Adrenal gland (tissue), 19 donors: Measurements from ENCODE around the gene CD163L1. TPM values are rescaled to one million over a fixed set of nuclear protein-coding genes. Genes with fewer than 3 reads are reported as not detected.

Experiments used
- DNase-seq, 7 donors: peaks; one replicate each; pipeline ENCODE4 v3.0.0-alpha.2; 2019 to 2020
- H3K27ac ChIP-seq, 5 donors: fragments of 200-600 bp; sonication (generic) in 4 of 5; 1 replicate in 3 of 5; 2 replicates in 2 of 5; pipeline versions ENCODE4 v1.5.1 to v1.8.0; 2016 to 2020; ENCODE audit warnings: mild to moderate bottlenecking in 1 of 5
- H3K27me3 ChIP-seq: fragments of 200-600 bp; 2 replicates; pipeline ENCODE4 v1.8.0; 2021
- H3K36me3 ChIP-seq, 2 donors: fragments of 200-600 bp; replicated peaks in 1 of 2; 1 replicate in 1 of 2; 2 replicates in 1 of 2; pipeline versions ENCODE4 v1.5.1 to v1.8.0; 2018 to 2022
- H3K4me1 ChIP-seq, 2 donors: fragments of 200-600 bp; replicated peaks in 1 of 2; 1 replicate in 1 of 2; 2 replicates in 1 of 2; pipeline versions ENCODE4 v1.5.1 to v1.8.0; 2018 to 2021
- H3K4me3 ChIP-seq, 4 donors: fragments of 200-600 bp; sonication (generic) in 3 of 4; one replicate each; pipeline ENCODE4 v1.5.1; 2016 to 2018
- H3K9me3 ChIP-seq, 3 donors: fragments of 200-600 bp; sonication (generic) in 1 of 3; replicated peaks in 1 of 3; 1 replicate in 2 of 3; 2 replicates in 1 of 3; pipeline versions ENCODE4 v1.5.1 to v1.8.0; 2016 to 2021
- POLR2A ChIP-seq, 2 donors: fragments of 450-650 bp; IDR thresholded peaks; one replicate each; pipeline ENCODE4 v1.6.1; 2017; ENCODE audit warnings: antibody characterized with exemption in 2 of 2, mild to moderate bottlenecking in 2 of 2, moderate library complexity in 1 of 2
- WGBS, 4 donors: extraction: QIAGEN DNeasy Blood & Tissue Kit in 2 of 4; methylation state at CpG; one replicate each; pipeline versions ENCODE4 v1.1.5 to v1.1.7; 2013 to 2017; 5-methylcytosine and 5-hydroxymethylcytosine counted together
- intact Hi-C, 2 donors: fragments of 100-400 bp; cut with DNase I; formaldehyde crosslinking; loops; one replicate each; pipeline versions ENCODE4 v1.14.1 to v1.15.0; 2022 to 2023
- long read RNA-seq, 10 donors: library from polyadenylated mRNA in 3 of 10; unstranded in 2 of 10; stranded (forward) in 1 of 10; transcript quantifications; one replicate each; pipeline ENCODE4 v2.0.0 and lab custom pipeline, GENCODE V29; 2021 to 2026
- polyA plus RNA-seq, 3 donors: library from polyadenylated mRNA; stranded (reverse); fragments of 200-250 nt in 2 of 3; fragments of 350-450 nt in 1 of 3; fragmentation: Illumina TruSeq in 1 of 3; extraction: RNeasy Lipid Tissue Mini Kit (QIAGEN cat#74804) in 1 of 3; gene quantifications; one replicate each; pipeline ENCODE4 v1.2.3, GENCODE V29; 2013 to 2014
- total RNA-seq, 9 donors: library from RNA; depleted of rRNA in 4 of 9; stranded (reverse); fragments of >200 nt in 4 of 9; fragments of 120-200 nt in 1 of 9; fragmentation: NEBNext Ultra II Directional in 1 of 9; extraction: Animal tissue kit (Norgen Biotek cat#: 25700) in 1 of 9; gene quantifications; one replicate each; pipeline versions ENCODE4 v1.1.0 to v1.2.4, GENCODE V29; 2013 to 2023
- TF ChIP-seq, protein P1 (sequence below), 6 experiments: fragments of 450-650 bp in 4 of 6; fragments of 200-600 bp in 2 of 6; sonication (generic) in 1 of 6; IDR thresholded peaks; 1 replicate in 5 of 6; 2 replicates in 1 of 6; pipeline versions ENCODE4 v1.5.1 to v1.8.0; 2016 to 2021; ENCODE audit warnings: antibody characterized with exemption in 6 of 6, mild to moderate bottlenecking in 2 of 6, moderate library complexity in 1 of 6
- donor health status: healthy with polysubstance abuse.
- donor health status: Bipolar disorder and iron deficiency.
- donor health status: DM: yes; HTN: yes; CAD: no.
- donor health status: DM: no; HTN: no; CAD: no.
- donor health status: DM: no; HTN: no; CAD: no.
- donor health status: DM: yes; HTN: yes; CAD: no.

Gene CD163L1
- total RNA-seq (1 to 10 TPM; 1.1 to 8.9 (median 3.3) TPM), polyA plus RNA-seq (1 to 10 TPM; 3.2 to 6.2 (median 5.9) TPM)
- long read RNA-seq, donor 1 = 0 reads
- long read RNA-seq, donor 2 = 0 reads
- long read RNA-seq, donor 3, partial matches to known transcripts = 0 of 1 reads
- long read RNA-seq, donor 3, other reads (novel, unspliced or antisense) = 0 of 1 reads
- long read RNA-seq, donor 4, partial matches to known transcripts = 1 of 1 reads
- long read RNA-seq, donor 4, other reads (novel, unspliced or antisense) = 0 of 1 reads
- long read RNA-seq, donor 5, full-length matches to known transcripts = 8 of 9 reads
- long read RNA-seq, donor 5, partial matches to known transcripts = 0 of 9 reads
- long read RNA-seq, donor 5, other reads (novel, unspliced or antisense) = 1 of 9 reads
- long read RNA-seq, donor 6 = 0 reads
- long read RNA-seq, donor 7 = 0 reads
- long read RNA-seq, donor 8 = 0 reads
- long read RNA-seq, donor 9 = 0 reads
- long read RNA-seq, donor 10 = 0 reads

DNA sequence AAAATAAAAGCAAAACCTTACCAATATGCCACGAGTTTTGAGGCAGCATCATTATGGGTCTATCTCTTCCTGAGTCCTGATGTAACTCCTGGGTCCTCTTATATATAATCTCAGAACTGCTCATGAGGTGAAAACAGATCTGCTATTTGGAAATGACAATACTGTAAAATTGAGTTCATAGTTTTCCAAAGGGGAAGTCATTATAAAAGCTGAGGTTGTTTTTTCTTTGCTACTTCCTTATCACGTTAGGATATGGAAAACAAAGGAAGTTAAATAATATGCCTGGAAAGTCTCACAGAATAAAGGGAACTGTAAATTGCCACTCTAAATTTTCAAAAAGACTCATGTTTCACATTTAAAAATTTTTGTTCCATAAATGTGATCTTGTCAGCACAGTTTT, at the start of gene CD163L1:
TSS of gene CD163L1 (minus strand) at position 78 of the 400 bp plus-strand sequence. CDS start at position 52, 26 bp downstream.
- Histone ChIP-seq H3K9me3 (no peaks in the 10 kb centered on the region), H3K27me3 (peaks cover 12% of the 10 kb centered on the region), H3K4me1 (no peaks in the 10 kb centered on the region), H3K36me3 (no peaks in the 10 kb centered on the region), H3K27ac (no peak within 1 kb of the TSS), H3K4me3 (no peak within 1 kb of the TSS)
- 20 to 37% (median 27%) methylated on average over 2 of the region's 2 CpGs for WGBS, 4 donors
- DNase-seq = no peak
- intact Hi-C loops = no loop called here
- TF ChIP-seq, protein P1, sequence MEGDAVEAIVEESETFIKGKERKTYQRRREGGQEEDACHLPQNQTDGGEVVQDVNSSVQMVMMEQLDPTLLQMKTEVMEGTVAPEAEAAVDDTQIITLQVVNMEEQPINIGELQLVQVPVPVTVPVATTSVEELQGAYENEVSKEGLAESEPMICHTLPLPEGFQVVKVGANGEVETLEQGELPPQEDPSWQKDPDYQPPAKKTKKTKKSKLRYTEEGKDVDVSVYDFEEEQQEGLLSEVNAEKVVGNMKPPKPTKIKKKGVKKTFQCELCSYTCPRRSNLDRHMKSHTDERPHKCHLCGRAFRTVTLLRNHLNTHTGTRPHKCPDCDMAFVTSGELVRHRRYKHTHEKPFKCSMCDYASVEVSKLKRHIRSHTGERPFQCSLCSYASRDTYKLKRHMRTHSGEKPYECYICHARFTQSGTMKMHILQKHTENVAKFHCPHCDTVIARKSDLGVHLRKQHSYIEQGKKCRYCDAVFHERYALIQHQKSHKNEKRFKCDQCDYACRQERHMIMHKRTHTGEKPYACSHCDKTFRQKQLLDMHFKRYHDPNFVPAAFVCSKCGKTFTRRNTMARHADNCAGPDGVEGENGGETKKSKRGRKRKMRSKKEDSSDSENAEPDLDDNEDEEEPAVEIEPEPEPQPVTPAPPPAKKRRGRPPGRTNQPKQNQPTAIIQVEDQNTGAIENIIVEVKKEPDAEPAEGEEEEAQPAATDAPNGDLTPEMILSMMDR (IDR thresholded peaks at IDR 0.05) = no peak
- TF ChIP-seq POLR2A (IDR thresholded peaks at IDR 0.05) = no peak

- Histone ChIP-seq H3K9me3 (no peaks in the 10 kb centered on the region), H3K36me3 (no peaks in the 10 kb centered on the region), H3K27ac (peak overlapping the region in 2 of 5 donors; percentile 40 to 49), H3K4me3 (peak overlapping the region in 1 of 4 donors; percentile 11), H3K4me1 (no peaks in the 10 kb centered on the region), H3K27me3 (no peaks in the 10 kb centered on the region)
- no peak for DNase-seq
- WGBS, 4 donors = 75 to 84% (median 82%) methylated on average over 3 of the region's 3 CpGs
- intact Hi-C loops = no loop called here
- no peak for TF ChIP-seq POLR2A (IDR thresholded peaks at IDR 0.05)
- TF ChIP-seq, protein P1 (IDR thresholded peaks at IDR 0.05) = no peak
These were observed 49.1 kb upstream of the CD163L1 start for GRCh38 chr12:7493006-7493405.

DNA sequence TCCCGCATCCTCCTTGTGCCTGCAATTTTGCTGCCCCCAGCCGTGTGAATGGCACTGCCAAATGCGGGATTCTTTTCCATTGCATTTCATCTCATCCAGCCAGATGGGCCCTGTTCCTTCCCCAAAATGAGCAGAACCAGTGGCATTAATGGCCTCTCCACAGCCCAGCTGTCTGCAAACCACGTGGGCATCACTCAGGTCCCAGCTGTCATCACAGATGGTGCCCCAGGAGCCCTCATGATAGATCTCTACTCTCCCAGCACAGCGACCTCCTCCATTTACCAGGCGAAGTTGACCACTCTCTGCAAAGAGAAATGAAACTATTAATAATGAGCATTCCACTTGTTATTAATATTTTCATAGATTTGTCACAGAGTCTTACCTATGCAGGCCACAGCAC, 42.6 kb upstream of the CD163L1 start:
- H3K27me3 ChIP-seq = no peaks in the 10 kb centered on the region
- H3K4me1 ChIP-seq = no peaks in the 10 kb centered on the region
- DNase-seq = no peak
- intact Hi-C loops = no loop called here
- H3K36me3 ChIP-seq = no peaks in the 10 kb centered on the region
- no peak overlapping the region for H3K27ac ChIP-seq
- no peaks in the 10 kb centered on the region for H3K9me3 ChIP-seq
- H3K4me3 ChIP-seq = no peak overlapping the region
- WGBS, 4 donors = 78 to 79% (median 79%) methylated on average over 6 of the region's 6 CpGs
- TF ChIP-seq, protein P1 (IDR thresholded peaks at IDR 0.05) = no peak
- no peak for TF ChIP-seq POLR2A (IDR thresholded peaks at IDR 0.05)

- no peaks in the 10 kb centered on the region for H3K27me3 ChIP-seq
- intact Hi-C loops = no loop called here
- WGBS, 4 donors = 51 to 66% (median 52%) methylated on average over 4 of the region's 4 CpGs
- H3K4me3 ChIP-seq = no peak overlapping the region
- TF ChIP-seq, protein P1 (IDR thresholded peaks at IDR 0.05) = no peak
- no peak for TF ChIP-seq POLR2A (IDR thresholded peaks at IDR 0.05)
- no peak for DNase-seq
- H3K4me1 ChIP-seq = no peaks in the 10 kb centered on the region
- H3K27ac ChIP-seq = no peak overlapping the region
- no peaks in the 10 kb centered on the region for H3K36me3 ChIP-seq
- no peaks in the 10 kb centered on the region for H3K9me3 ChIP-seq
These were observed 41.1 kb upstream of the CD163L1 start for GRCh38 chr12:7485095-7485494.
